HEK293T (cell line): ENCODE data around the gene COL6A1.
A peak's percentile ranks its signal among the peaks of the same experiment; 100 is the strongest.

ENCODE experiments used
- CTCF ChIA-PET: fragments of 350-600 bp; formaldehyde crosslinking; extraction: SDS; loops from one replicate; lab custom pipeline; 2021; ENCODE audit warnings: antibody characterized with exemption, inconsistent platforms; lab: Yijun Ruan, JAX
- POLR2A ChIA-PET: fragments of 350-600 bp; formaldehyde crosslinking; extraction: SDS; loops from one replicate; lab custom pipeline; 2020; ENCODE audit warnings: antibody characterized with exemption, inconsistent platforms; lab: Yijun Ruan, JAX
- DNase-seq: peaks from one replicate; pipeline ENCODE4 v3.0.0; 2012; ENCODE audit warnings: mixed read lengths; ENCODE audit errors: extremely low spot score
- ARNT ChIP-seq: fragments of 450-650 bp; IDR thresholded peaks from 2 replicates; pipeline ENCODE4 v1.6.1; 2017; ENCODE audit warnings: mild to moderate bottlenecking
- BHLHE40 ChIP-seq: fragments of 450-650 bp; IDR thresholded peaks from 2 replicates; pipeline ENCODE4 v1.6.1; 2016; ENCODE audit warnings: mild to moderate bottlenecking, moderate library complexity, borderline replicate concordance
- CTBP1 ChIP-seq: fragments of 450-650 bp; IDR thresholded peaks from 2 replicates; pipeline ENCODE4 v1.6.1; 2016; ENCODE audit warnings: borderline replicate concordance
- ELF4 ChIP-seq: fragments of 450-650 bp; IDR thresholded peaks from 2 replicates; pipeline ENCODE4 v1.6.1; 2017; ENCODE audit warnings: antibody characterized with exemption
- FOXA1 ChIP-seq: fragments of 450-650 bp; IDR thresholded peaks from 2 replicates; pipeline ENCODE4 v1.6.1; 2016; ENCODE audit warnings: mild to moderate bottlenecking
- FOXK2 ChIP-seq: fragments of 450-650 bp; IDR thresholded peaks from 2 replicates; pipeline ENCODE4 v1.6.1; 2016; ENCODE audit warnings: mild to moderate bottlenecking
- FOXM1 ChIP-seq: fragments of 450-650 bp; IDR thresholded peaks from 2 replicates; pipeline ENCODE4 v1.6.1; 2017; ENCODE audit warnings: mild to moderate bottlenecking, borderline replicate concordance
- L3MBTL2 ChIP-seq: fragments of 450-650 bp; conservative IDR thresholded peaks from 2 replicates; pipeline ENCODE4 v1.6.1; 2016; ENCODE audit warnings: mild to moderate bottlenecking
- LEF1 ChIP-seq: fragments of 450-650 bp; IDR thresholded peaks from 2 replicates; pipeline ENCODE4 v1.6.1; 2017; ENCODE audit warnings: mild to moderate bottlenecking, borderline replicate concordance
- NFRKB ChIP-seq: fragments of 450-650 bp; IDR thresholded peaks from 2 replicates; pipeline ENCODE4 v1.6.1; 2016; ENCODE audit warnings: mild to moderate bottlenecking, moderate library complexity
- PKNOX1 ChIP-seq: fragments of 450-650 bp; IDR thresholded peaks from 2 replicates; pipeline ENCODE4 v1.6.1; 2016
- SP1 ChIP-seq: fragments of 450-650 bp; IDR thresholded peaks from 2 replicates; pipeline ENCODE4 v1.6.1; 2017
- SUZ12 ChIP-seq: fragments of 450-650 bp; IDR thresholded peaks from 2 replicates; pipeline ENCODE4 v1.6.1; 2016; ENCODE audit warnings: mild to moderate bottlenecking
- TARDBP ChIP-seq: fragments of 450-650 bp; IDR thresholded peaks from 2 replicates; pipeline ENCODE4 v1.6.1; 2016
- ZNF384 ChIP-seq: fragments of 450-650 bp; IDR thresholded peaks from 2 replicates; pipeline ENCODE4 v1.6.1; 2016

The COL6A1 gene, protein sequence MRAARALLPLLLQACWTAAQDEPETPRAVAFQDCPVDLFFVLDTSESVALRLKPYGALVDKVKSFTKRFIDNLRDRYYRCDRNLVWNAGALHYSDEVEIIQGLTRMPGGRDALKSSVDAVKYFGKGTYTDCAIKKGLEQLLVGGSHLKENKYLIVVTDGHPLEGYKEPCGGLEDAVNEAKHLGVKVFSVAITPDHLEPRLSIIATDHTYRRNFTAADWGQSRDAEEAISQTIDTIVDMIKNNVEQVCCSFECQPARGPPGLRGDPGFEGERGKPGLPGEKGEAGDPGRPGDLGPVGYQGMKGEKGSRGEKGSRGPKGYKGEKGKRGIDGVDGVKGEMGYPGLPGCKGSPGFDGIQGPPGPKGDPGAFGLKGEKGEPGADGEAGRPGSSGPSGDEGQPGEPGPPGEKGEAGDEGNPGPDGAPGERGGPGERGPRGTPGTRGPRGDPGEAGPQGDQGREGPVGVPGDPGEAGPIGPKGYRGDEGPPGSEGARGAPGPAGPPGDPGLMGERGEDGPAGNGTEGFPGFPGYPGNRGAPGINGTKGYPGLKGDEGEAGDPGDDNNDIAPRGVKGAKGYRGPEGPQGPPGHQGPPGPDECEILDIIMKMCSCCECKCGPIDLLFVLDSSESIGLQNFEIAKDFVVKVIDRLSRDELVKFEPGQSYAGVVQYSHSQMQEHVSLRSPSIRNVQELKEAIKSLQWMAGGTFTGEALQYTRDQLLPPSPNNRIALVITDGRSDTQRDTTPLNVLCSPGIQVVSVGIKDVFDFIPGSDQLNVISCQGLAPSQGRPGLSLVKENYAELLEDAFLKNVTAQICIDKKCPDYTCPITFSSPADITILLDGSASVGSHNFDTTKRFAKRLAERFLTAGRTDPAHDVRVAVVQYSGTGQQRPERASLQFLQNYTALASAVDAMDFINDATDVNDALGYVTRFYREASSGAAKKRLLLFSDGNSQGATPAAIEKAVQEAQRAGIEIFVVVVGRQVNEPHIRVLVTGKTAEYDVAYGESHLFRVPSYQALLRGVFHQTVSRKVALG

GRCh38 chr21:45981151-45982091 is at the start of gene COL6A1:
Gene COL6A1, plus strand, starts transcription at chr21:45981770. Its CDS starts 81 bp downstream, at chr21:45981851.
- ChIA-PET POLR2A (interaction anchor here (0.9 to 1.1 kb wide), 2 partner anchors 12 to 162 kb away, joined by 3 to 4 read pairs; no protein-coding TSS in a partner anchor), CTCF (no interaction called here)
- TF ChIP-seq SP1, result no peak
- TF ChIP-seq PKNOX1, result no peak
- no peak for TF ChIP-seq FOXA1
- peak; percentile 73 for TF ChIP-seq L3MBTL2
- TF ChIP-seq ARNT, result no peak
- TF ChIP-seq LEF1, result no peak
- DNase-seq, result peak; percentile 91

DNA sequence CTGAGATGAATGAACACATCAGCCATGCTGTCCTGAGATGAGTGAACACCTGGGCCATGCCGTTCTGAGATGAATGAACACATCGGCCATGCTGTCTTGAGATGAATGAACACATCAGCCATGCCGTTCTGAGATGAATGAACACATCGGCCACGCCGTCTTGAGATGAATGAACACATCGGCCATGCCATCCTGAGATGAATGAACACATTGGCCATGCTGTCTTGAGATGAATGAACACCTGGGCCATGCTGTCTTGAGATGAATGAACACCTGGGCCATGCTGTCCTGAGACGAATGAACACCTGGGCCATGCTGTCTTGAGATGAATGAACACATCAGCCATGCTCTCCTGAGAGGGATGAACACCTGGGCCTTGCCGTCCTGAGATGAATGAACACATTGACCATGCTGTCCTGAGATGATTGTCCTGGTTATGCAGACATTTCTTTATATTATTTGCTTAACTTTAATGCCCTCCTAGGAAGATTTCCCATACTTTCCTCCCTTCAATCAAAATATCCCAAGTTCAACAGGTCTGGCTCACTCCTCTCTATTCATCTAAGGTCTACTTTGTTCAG is 48.6 kb upstream of the COL6A1 start:
- no peak for TF ChIP-seq NFRKB
- TF ChIP-seq L3MBTL2, result no peak
- no peak for TF ChIP-seq FOXK2
- DNase-seq, result no peak
- POLR2A ChIA-PET, result no interaction called here
- CTCF ChIA-PET, result no interaction called here

DNA sequence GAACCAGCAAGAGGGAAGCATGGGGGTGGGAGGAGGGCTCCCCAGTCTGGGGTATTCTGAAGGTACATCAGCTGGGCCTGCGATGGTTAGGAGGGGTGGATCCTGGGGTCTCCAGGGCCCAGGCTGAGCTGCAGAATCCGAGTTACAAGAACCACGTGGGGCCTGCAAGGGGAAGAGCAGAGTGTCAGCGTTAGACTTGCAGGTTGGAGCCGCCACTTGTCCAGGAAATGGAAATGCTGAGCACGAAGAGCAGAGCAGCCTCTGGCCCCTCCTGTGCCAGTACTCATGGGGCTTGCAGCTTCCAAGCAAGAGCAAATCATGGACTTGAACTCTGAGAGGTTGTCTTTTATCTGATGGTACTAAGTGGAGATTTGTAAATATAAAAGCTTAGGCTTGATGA is 47.5 kb upstream of the COL6A1 start:
- DNase-seq, result no peak
- CTCF ChIA-PET, result interaction anchor here (0.6 kb wide), 1 partner anchor 205 kb away, joined by 3 read pairs; no protein-coding TSS in a partner anchor
- TF ChIP-seq SUZ12 (no peak), BHLHE40 (no peak), ELF4 (no peak), LEF1 (no peak), ZNF384 (no peak), CTBP1 (no peak)
- POLR2A ChIA-PET, result no interaction called here

- no peak for DNase-seq
- TF ChIP-seq FOXA1 (no peak), FOXK2 (no peak)
- ChIA-PET POLR2A (no interaction called here), CTCF (interaction anchor here (0.6 kb wide), 1 partner anchor 205 kb away, joined by 3 read pairs; no protein-coding TSS in a partner anchor)
These were observed 47.0 kb upstream of the COL6A1 start for GRCh38 chr21:45934554-45934953.

DNA sequence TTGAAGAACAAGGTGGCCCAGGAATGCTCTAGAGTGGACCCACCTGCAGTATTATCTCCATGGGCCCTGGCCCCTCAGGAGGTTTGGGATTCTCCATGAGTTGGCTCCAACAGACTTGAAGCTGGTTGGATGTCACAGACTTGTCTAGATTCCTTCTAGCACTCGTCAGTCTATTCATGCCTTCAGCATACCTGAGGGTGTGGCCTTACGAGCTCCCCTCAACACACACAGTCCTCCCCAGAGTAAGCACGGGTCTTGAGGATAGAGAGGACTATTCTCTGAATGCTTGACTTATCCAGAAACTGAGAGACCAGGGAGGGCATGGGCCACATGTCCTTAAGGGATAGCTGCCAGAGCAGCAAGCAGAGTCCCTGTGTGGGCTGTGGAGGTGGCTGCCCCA is 45.9 kb upstream of the COL6A1 start:
- TF ChIP-seq TARDBP (no peak), NFRKB (no peak)
- no peak for DNase-seq
- ChIA-PET CTCF (no interaction called here), POLR2A (no interaction called here)

- no peak for TF ChIP-seq SP1
- no peak for TF ChIP-seq SUZ12
- no peak for TF ChIP-seq TARDBP
- no peak for TF ChIP-seq ARNT
- TF ChIP-seq ZNF384, result no peak
- no peak for TF ChIP-seq CTBP1
- TF ChIP-seq FOXK2, result no peak
- TF ChIP-seq FOXA1, result no peak
- no peak for TF ChIP-seq ELF4
- no peak for TF ChIP-seq PKNOX1
- CTCF ChIA-PET, result no interaction called here
- POLR2A ChIA-PET, result no interaction called here
- no peak for DNase-seq
These were observed 43.7 kb upstream of the COL6A1 start for GRCh38 chr21:45937721-45938452.

DNA sequence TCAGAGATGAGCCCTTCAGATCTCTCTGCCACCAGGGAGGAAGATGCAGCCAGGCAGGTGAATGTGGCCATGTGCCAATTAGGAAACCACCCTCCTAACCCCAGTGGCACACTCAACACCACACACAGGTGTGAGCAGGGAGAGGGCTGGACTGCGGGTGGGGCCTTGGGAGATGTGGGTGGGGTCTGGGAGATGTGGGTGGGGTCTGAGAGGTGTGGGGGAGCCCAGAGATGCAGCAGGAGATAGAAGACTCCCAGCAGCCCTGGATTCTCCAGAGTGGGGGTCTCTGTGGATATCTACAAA is 43.2 kb upstream of the COL6A1 start:
- ChIA-PET POLR2A (no interaction called here), CTCF (no interaction called here)
- no peak for TF ChIP-seq PKNOX1
- TF ChIP-seq NFRKB, result no peak
- TF ChIP-seq BHLHE40, result no peak
- no peak for TF ChIP-seq FOXM1
- TF ChIP-seq SUZ12, result no peak
- TF ChIP-seq ELF4, result no peak
- TF ChIP-seq SP1, result no peak
- no peak for DNase-seq
